Measurements from ENCODE around the gene MERTK.
A peak's percentile ranks its signal among the peaks of the same experiment; 100 is the strongest.

MERTK gene

GRCh38 chr2:111982822-111983221 lies 84.4 kb downstream of the MERTK start:
- DNase-seq: peak in 1 of 5 experiments; percentile 62

- DNase-seq: no peak
Observed at GRCh38 chr2:111983478-111984212, 85.2 kb downstream of the MERTK start.

- DNase-seq: no peak
Observed at GRCh38 chr2:111984213-111984604, 85.8 kb downstream of the MERTK start.

- DNase-seq: no peak
Observed at GRCh38 chr2:111985514-111985913, 87.1 kb downstream of the MERTK start.

GRCh38 chr2:111986116-111986900 lies 87.9 kb downstream of the MERTK start:
- no peak for DNase-seq

GRCh38 chr2:111990375-111990774 lies 92.0 kb downstream of the MERTK start:
- DNase-seq: no peak

GRCh38 chr2:111990856-111991255 lies 92.4 kb downstream of the MERTK start:
- no peak for DNase-seq

DNA sequence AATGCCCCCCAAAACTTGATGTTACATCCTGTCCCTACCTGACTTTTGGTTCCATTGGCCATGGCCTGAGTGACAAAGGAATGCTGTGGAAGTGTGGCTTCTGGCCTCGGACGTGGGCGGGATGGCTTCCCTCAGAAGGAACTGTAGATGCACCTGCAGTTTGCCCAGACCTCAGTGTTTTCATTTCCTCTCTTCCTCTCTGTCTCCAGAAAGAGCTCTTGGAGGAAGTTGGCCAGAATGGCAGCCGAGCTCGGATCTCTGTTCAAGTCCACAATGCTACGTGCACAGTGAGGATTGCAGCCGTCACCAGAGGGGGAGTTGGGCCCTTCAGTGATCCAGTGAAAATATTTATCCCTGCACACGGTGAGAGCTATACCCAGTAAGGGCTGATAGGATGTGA lies 95.6 kb downstream of the MERTK start:
- DNase-seq: no peak

- DNase-seq: no peak
Observed at GRCh38 chr2:111995148-111995547, 96.7 kb downstream of the MERTK start.

- no peak for DNase-seq
Observed at GRCh38 chr2:111999809-112000208, 101.4 kb downstream of the MERTK start.

GRCh38 chr2:112000399-112001135 lies 102.2 kb downstream of the MERTK start:
- DNase-seq: no peak

DNA sequence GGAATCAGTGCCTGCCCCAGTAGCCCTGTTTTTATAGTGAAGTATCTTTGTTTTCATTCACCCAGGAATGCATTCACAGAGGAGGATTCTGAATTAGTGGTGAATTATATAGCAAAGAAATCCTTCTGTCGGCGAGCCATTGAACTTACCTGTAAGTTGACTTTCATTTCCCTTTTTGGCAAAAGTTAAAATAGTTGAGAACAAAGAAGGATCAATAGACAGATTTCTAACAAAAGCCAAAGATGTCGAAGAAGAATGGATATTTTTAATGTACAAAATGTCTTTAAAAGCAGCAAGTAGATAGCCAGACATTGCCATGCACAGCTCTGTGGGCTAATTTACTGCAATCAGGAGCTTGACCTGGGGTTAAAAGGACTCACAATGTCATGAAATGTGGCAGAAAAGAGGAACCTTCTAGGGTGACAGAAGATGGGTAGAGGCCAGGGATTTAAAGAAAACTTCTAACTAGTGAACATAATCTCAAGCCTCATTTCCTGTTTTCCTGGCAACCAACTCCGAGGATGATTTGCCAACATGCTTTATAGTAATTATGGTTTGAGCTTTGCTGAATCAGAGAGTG lies 102.8 kb downstream of the MERTK start:
- no peak for DNase-seq

DNA sequence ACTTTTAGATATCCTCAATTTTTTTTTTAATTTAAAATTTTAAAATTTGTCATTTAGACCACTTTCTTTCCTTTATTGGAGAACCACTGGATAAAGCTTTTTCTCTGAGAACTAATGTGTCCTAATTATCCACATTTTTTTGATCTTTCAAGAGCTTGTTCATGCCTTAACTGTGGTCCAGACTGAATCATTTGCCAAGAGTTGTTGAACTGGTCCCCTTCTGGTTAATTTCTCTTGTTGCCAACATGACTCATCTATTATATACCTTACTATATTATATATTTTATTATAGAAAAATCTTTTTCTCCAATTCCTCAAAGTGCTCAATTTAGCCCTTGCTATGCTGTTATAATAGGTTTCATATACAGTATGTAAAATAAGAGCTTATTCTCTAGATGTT lies 103.5 kb downstream of the MERTK start:
- no peak for DNase-seq

DNA sequence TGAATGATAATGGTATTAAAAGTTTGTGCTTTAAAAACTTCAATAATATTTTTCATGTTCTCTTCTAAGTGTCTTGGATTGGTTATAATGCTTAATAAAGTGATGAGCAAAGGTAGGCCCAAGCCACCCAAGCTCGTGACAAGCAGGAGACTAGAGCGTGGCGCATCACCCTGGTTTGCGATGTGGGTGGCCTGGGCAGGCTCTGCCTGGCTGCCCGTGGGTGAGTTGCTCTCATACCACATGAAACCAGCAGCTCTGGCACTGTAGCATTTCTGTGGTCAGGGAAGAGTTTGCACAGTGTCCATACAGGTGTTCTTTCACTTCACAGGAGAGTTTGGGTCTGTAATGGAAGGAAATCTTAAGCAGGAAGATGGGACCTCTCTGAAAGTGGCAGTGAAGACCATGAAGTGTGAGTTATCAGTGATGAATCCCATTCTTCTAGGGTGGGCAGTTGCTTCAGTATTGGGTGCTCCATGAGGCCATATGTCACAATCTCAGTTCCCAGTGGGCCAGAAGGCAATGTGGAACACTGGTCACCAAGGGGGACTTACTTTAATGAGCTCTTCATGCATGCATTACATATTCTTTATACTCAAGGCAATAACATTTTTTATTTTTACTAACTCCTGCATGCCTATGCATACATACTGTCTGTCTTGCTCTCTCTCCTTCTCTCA lies 105.3 kb downstream of the MERTK start:
- DNase-seq: no peak

GRCh38 chr2:112004253-112004645 lies 105.8 kb downstream of the MERTK start:
- no peak for DNase-seq

- no peak for DNase-seq
Observed at GRCh38 chr2:112005406-112006075, 107.1 kb downstream of the MERTK start.

GRCh38 chr2:112006076-112006410 lies 107.6 kb downstream of the MERTK start:
- no peak for DNase-seq

GRCh38 chr2:112007493-112007892 lies 109.1 kb downstream of the MERTK start:
- no peak for DNase-seq

GRCh38 chr2:112008910-112009485 lies 110.6 kb downstream of the MERTK start:
- DNase-seq: no peak

GRCh38 chr2:112010751-112011150 lies 112.3 kb downstream of the MERTK start:
- no peak for DNase-seq

- no peak for DNase-seq
Observed at GRCh38 chr2:112012556-112012955, 114.1 kb downstream of the MERTK start.

DNA sequence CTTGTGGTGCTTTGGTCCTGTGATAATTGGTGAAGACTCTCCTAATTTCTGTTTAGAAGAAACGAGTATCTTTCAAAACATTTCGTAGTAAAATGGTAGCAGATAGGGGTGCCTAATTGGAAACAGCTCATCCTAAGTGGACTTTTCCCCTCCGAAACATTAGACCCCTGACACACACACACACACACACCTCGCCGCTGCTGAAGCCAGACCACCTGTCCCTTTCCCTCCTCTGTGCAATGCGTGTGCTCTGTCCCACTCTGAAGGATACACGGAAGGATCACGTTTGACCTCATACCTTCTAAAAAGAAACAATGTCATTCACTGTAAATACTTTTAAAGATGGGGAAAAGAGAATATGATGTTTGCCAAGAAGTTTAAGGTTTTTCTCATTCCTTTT lies 120.4 kb downstream of the MERTK start:
- no peak for DNase-seq

Data from T-helper 2 cell (primary cell).